HG02973 (cell line): ENCODE measurements around the gene TPI1.

Source experiments
- ATAC-seq: cut with Tn5 transposase; IDR thresholded peaks from one replicate; pipeline ENCODE4 v1.9.1; 2021; ENCODE audit warnings: moderate library complexity; ENCODE audit not compliant: unreplicated experiment

TPI1 gene

DNA sequence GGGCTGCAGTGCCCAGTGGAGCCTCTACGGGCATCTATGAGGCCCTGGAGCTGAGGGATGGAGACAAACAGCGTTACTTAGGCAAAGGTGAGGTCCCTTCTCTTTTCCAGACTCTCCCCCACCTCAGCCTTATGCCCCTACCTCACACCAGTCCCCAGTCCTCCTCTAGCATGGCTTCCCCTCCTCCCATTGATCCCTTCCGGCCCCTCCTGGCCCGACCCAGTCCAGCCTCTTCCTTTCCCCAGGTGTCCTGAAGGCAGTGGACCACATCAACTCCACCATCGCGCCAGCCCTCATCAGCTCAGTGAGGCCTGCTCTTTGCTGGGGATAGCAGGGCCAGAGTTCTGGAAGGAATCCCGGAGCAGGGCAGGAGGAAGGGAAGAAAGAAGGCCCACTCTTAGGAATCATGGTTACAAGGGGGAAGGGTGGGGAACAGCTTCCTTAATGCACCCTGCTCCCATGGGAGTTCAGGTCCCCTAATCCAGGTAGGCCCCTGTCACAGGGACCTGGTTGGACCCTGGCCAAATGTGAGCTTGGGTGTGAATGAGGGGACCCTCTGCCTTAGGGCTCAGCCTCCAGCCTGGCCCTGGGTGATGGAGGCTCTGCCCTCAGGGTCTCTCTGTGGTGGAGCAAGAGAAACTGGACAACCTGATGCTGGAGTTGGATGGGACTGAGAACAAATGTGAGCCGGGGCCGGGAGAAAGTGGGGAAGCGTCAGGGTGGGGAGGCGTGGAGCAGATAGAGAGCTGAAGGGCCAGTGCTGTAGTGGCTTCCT, 49.3 kb downstream of the TPI1 start:
- no peak for ATAC-seq

DNA sequence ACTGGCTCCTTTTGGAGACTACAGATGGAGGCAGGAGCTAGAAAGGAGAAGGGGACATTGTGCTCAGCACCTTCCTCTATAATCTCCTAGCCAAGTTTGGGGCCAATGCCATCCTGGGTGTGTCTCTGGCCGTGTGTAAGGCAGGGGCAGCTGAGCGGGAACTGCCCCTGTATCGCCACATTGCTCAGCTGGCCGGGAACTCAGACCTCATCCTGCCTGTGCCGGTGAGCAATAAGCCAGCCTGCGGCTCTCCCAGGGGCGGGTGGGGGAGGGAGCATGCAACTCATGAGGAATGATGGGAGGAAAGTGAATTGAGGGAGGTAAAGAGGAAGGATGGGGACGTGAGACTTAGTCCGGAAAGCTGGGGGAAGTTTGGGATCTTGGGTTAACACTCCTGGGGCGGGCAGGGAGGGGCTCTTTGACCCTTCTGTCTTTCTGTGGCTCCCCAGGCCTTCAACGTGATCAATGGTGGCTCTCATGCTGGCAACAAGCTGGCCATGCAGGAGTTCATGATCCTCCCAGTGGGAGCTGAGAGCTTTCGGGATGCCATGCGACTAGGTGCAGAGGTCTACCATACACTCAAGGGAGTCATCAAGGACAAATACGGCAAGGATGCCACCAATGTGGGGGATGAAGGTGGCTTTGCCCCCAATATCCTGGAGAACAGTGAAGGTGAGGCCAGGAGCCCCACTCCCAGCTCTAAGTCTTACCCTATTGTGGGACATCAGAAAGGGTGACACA, 50.3 kb downstream of the TPI1 start:
- ATAC-seq, result no peak

DNA sequence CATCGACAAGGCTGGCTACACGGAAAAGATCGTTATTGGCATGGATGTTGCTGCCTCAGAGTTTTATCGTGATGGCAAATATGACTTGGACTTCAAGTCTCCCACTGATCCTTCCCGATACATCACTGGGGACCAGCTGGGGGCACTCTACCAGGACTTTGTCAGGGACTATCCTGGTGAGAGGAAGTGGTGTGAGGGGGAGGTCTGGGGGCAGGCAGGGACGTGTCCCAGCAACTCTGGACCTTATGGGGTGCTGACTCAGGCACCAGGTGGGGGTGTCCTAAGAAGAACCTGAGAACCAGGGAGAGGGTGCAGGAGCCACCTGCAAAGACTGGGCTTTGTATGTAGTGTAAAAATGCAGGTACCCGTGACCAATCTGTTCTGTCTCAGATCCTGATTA, 52.3 kb downstream of the TPI1 start:
- ATAC-seq, result no peak
